HepG2 (cell line): ENCODE measurements around the gene PADI1. TPM values are rescaled to one million over a fixed set of nuclear protein-coding genes. Genes with fewer than 3 reads are reported as not detected.

Source experiments
- ATF2 ChIP-seq: sonication (generic); formaldehyde crosslinking; IDR thresholded peaks from 2 replicates; pipeline ENCODE4 v1.4.0; 2020; ENCODE audit warnings: missing genetic modification reagents
- FOXA3 ChIP-seq: IDR thresholded peaks from 2 replicates; pipeline ENCODE4 v1.6.1; 2016; ENCODE audit warnings: missing genetic modification reagents, missing compliant biosample characterization
- GZF1 ChIP-seq: sonication (generic); formaldehyde crosslinking; IDR thresholded peaks from 2 replicates; pipeline ENCODE4 v1.5.1; 2020; ENCODE audit warnings: mild to moderate bottlenecking, missing genetic modification reagents
- HHEX ChIP-seq: IDR thresholded peaks from 2 replicates; pipeline ENCODE4 v1.6.1; 2016; ENCODE audit warnings: control low read depth
- HMG20A ChIP-seq: IDR thresholded peaks from 2 replicates; pipeline ENCODE4 v1.6.1; 2016; ENCODE audit warnings: borderline replicate concordance
- HMGXB4 ChIP-seq, 2 experiments: sonication (generic) in 1 of 2; formaldehyde crosslinking in 1 of 2; IDR thresholded peaks; 2 replicates each; pipeline versions ENCODE4 v1.4.0 to v1.6.1; 2018 to 2020; ENCODE audit warnings: missing genetic modification reagents in 2 of 2, borderline replicate concordance in 1 of 2, low read depth in 1 of 2, mild to moderate bottlenecking in 1 of 2, missing biosample characterization in 1 of 2
- MYNN ChIP-seq: sonication (generic); formaldehyde crosslinking; IDR thresholded peaks from 2 replicates; pipeline ENCODE4 v1.4.0; 2020; ENCODE audit warnings: mild to moderate bottlenecking, low read depth, missing genetic modification reagents
- NR2F1 ChIP-seq, 2 experiments: fragments of 450-650 bp in 1 of 2; formaldehyde crosslinking in 1 of 2; IDR thresholded peaks; 2 replicates each; pipeline versions ENCODE4 v1.5.0 to v1.6.1; 2016 to 2020; ENCODE audit warnings: mild to moderate bottlenecking in 1 of 2, missing compliant biosample characterization in 1 of 2, missing genetic modification reagents in 1 of 2, moderate library complexity in 1 of 2
- THRA ChIP-seq: sonication (generic); formaldehyde crosslinking; IDR thresholded peaks from 2 replicates; pipeline ENCODE4 v1.4.0; 2020; ENCODE audit warnings: missing genetic modification reagents, borderline replicate concordance
- TOPORS ChIP-seq: sonication (generic); formaldehyde crosslinking; IDR thresholded peaks from 2 replicates; pipeline ENCODE4 v1.8.0; 2023; ENCODE audit warnings: mild to moderate bottlenecking, missing genetic modification reagents
- YEATS2 ChIP-seq: sonication (generic); formaldehyde crosslinking; IDR thresholded peaks from 2 replicates; pipeline ENCODE4 v1.4.0; 2020; ENCODE audit warnings: missing genetic modification reagents, borderline replicate concordance
- ZC3H4 ChIP-seq: sonication (generic); formaldehyde crosslinking; IDR thresholded peaks from 2 replicates; pipeline ENCODE4 v1.4.0; 2020; ENCODE audit warnings: missing genetic modification reagents, borderline replicate concordance
- ZFP36 ChIP-seq: fragments of 150-350 bp; IDR thresholded peaks from 2 replicates; pipeline ENCODE4 v1.6.1; 2018; ENCODE audit warnings: borderline replicate concordance, low read length, low read depth; ENCODE audit not compliant: partially characterized antibody
- ZNF142 ChIP-seq: sonication (generic); formaldehyde crosslinking; IDR thresholded peaks from 2 replicates; pipeline ENCODE4 v1.4.0; 2020; ENCODE audit warnings: missing genetic modification reagents
- ZNF335 ChIP-seq: sonication (generic); formaldehyde crosslinking; IDR thresholded peaks from 2 replicates; pipeline ENCODE4 v1.4.0; 2020; ENCODE audit warnings: missing genetic modification reagents
- ZNF501 ChIP-seq: sonication (generic); formaldehyde crosslinking; IDR thresholded peaks from 2 replicates; pipeline ENCODE4 v1.5.1; 2020; ENCODE audit warnings: mild to moderate bottlenecking, moderate library complexity, missing genetic modification reagents
- ZNF567 ChIP-seq: sonication (generic); formaldehyde crosslinking; IDR thresholded peaks from 2 replicates; pipeline ENCODE4 v1.8.1; 2023; ENCODE audit warnings: mild to moderate bottlenecking, missing genetic modification reagents, borderline replicate concordance
- polyA plus RNA-seq, 8 experiments: library from polyadenylated mRNA; depleted of rRNA in 3 of 8; stranded (reverse) in 7 of 8; unstranded in 1 of 8; fragments of >200 nt; fragmentation: Illumina TruSeq in 4 of 8; extraction: Trizol in 4 of 8; gene quantifications; 2 replicates each; pipeline versions ENCODE4 v1.2.1 to v1.2.3, GENCODE V29; 2011 to 2016; ENCODE audit warnings: low read depth in 4 of 8, missing spikeins in 1 of 8, mixed read lengths in 1 of 8; ENCODE audit not compliant: insufficient read depth in 1 of 8
- total RNA-seq, 5 experiments: library from RNA; depleted of rRNA; stranded (reverse); fragments of >200 nt; fragmentation: Illumina TruSeq; extraction: Trizol; gene quantifications; 2 replicates each; pipeline ENCODE4 v1.2.3, GENCODE V29; 2016; ENCODE audit warnings: low read depth in 1 of 5

The PADI1 gene
- total and polyA plus RNA-seq, 2 of the 13 experiments (the other 11 are each of a cell fraction or from before 2014, with no cell fraction given): not detected

GRCh38 chr1:17236779-17237560, 32.0 kb downstream of the PADI1 start (continued):
- TF ChIP-seq ZC3H4 (CRISPR knock-in tag): no peak
- TF ChIP-seq GZF1 (CRISPR knock-in tag): no peak
- TF ChIP-seq ZNF335 (CRISPR knock-in tag): no peak
- no peak for TF ChIP-seq ATF2
- TF ChIP-seq HMG20A (CRISPR knock-in tag): no peak
- TF ChIP-seq ZNF142 (CRISPR knock-in tag): no peak
- TF ChIP-seq YEATS2 (CRISPR knock-in tag): 0 out of 2 replicates have a peak, but pooled peaks have one; percentile 34
- no peak for TF ChIP-seq ZNF567 (CRISPR knock-in tag)
- no peak for TF ChIP-seq FOXA3
- TF ChIP-seq ZNF501 (CRISPR knock-in tag): no peak
- no peak for TF ChIP-seq TOPORS (CRISPR knock-in tag)
- peak; percentile 39; the same call in 1 of the 2 replicates for TF ChIP-seq THRA
- TF ChIP-seq HMGXB4 (CRISPR knock-in tag; IDR thresholded peaks at IDR 0.05; ENCODE audit: borderline replicate concordance in 1 of 2, low read depth in 1 of 2): no peak; a peak in 1 of 4 replicates
- peak in 1 of 2 experiments; percentile 60; a peak in 2 of 4 replicates for TF ChIP-seq NR2F1 (CRISPR knock-in tag; IDR thresholded peaks at IDR 0.05)
- TF ChIP-seq HHEX (CRISPR knock-in tag): no peak
- no peak for TF ChIP-seq MYNN
- TF ChIP-seq ZFP36: no peak
